ENCODE measurements around the gene MTX1. TPM values are rescaled to one million over a fixed set of nuclear protein-coding genes. Genes with fewer than 3 reads are reported as not detected.
A peak's percentile ranks its signal among the peaks of the same experiment; 100 is the strongest.
"Not testable (repeated sequence)": the region's sequence is repeated elsewhere in the genome, so short reads cannot be mapped to it uniquely, and the experiment has no call there.

The MTX1 gene
- total RNA-seq, 4 donors from 2014 or later, result 37.9 to 75.5 (median 52.1) TPM

DNA sequence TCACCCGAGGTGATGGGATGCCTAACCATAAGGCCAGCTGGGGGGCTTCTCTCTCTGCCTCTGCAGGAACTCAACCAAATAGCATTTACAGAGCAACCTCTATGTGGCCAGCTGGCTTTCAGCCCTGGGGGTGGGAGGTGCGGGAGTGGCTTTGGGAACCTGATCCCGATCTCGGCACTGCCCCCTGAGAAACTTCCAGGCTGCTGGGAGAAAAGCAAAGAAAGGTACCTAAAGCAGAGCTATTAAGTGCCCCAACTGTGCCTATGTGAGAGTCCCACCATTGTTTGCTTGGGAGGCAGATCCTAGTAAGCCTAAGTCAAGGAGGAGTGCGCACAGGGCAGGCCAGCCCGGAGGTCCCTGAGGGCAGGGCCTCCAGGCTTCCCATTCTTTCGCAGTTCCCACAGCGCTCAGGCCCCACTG, 42.4 kb upstream of the MTX1 start:
- intact Hi-C loops (cut with DNase I), result loop anchor here (2.0 to 5.0 kb wide), 2 partner anchors 34 to 75 kb away; no protein-coding TSS in a partner anchor
- Histone ChIP-seq H3K36me3 (peaks cover 8 to 10% of the 10 kb centered on the region in 2 donors), H3K27me3 (no peaks in the 10 kb centered on the region), H3K9me3 (no peaks in the 10 kb centered on the region), H3K27ac (peak overlapping the region in 2 of 3 donors; percentile 32 to 38), H3K4me1 (peaks cover 0 to 12% of the 10 kb centered on the region in 2 donors), H3K4me3 (replicated peaks in 1 of 3) (no peak overlapping the region)
- TF ChIP-seq, protein P1, sequence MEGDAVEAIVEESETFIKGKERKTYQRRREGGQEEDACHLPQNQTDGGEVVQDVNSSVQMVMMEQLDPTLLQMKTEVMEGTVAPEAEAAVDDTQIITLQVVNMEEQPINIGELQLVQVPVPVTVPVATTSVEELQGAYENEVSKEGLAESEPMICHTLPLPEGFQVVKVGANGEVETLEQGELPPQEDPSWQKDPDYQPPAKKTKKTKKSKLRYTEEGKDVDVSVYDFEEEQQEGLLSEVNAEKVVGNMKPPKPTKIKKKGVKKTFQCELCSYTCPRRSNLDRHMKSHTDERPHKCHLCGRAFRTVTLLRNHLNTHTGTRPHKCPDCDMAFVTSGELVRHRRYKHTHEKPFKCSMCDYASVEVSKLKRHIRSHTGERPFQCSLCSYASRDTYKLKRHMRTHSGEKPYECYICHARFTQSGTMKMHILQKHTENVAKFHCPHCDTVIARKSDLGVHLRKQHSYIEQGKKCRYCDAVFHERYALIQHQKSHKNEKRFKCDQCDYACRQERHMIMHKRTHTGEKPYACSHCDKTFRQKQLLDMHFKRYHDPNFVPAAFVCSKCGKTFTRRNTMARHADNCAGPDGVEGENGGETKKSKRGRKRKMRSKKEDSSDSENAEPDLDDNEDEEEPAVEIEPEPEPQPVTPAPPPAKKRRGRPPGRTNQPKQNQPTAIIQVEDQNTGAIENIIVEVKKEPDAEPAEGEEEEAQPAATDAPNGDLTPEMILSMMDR (IDR thresholded peaks at IDR 0.05), result no peak
- no peak for DNase-seq
- WGBS, 2 donors, result 43 to 50% methylated on average over 5 to 8 of the region's 8 CpGs

DNA sequence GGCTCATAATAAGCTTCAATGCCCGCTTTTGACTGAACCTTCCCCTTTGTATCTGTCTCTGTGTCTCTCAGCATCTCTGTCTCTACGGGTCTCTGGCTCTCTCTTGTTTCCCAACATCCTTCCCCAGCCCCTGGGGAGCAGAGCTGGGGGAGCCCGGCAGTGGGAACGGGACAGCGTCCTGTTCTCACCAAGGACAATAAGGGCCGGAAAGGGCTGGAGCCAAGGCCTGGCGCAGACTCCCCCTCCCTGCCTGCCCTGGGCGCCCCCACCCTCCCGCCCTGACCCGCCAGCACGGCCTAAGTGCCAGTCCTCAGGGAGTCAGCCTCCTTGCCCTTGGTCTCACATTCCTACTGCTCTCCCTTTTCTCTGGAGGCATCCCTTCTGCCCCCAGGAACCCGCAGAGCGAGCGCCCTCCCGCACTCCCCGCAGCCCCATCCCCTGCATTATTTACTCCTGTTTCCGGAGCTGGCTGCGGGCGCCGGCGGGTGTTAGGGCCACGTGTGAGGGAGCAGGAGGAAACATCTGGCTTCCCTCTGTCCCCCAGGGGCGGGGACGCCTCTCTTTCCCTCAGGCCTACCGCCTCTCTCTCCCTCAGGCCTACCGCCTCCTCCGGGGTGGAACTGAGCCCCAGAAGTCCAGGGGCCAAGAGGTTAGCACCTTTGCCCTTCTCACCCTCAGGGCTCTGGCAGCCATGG, 41.9 kb upstream of the MTX1 start:
- no peaks in the 10 kb centered on the region for H3K27me3 ChIP-seq
- H3K4me3 ChIP-seq (replicated peaks in 1 of 3), result no peak overlapping the region
- WGBS, 2 donors, result 22 to 23% methylated on average over 25 to 26 of the region's 27 CpGs
- intact Hi-C loops (cut with DNase I), result loop anchor here (2.0 to 5.0 kb wide), 2 partner anchors 34 to 76 kb away; no protein-coding TSS in a partner anchor
- H3K9me3 ChIP-seq, result no peaks in the 10 kb centered on the region
- peaks cover 0 to 12% of the 10 kb centered on the region in 2 donors for H3K4me1 ChIP-seq
- peaks cover 8 to 10% of the 10 kb centered on the region in 2 donors for H3K36me3 ChIP-seq
- no peak for TF ChIP-seq POLR2A (IDR thresholded peaks at IDR 0.05)
- TF ChIP-seq, protein P1 (IDR thresholded peaks at IDR 0.05), result no peak
- peak overlapping the region in 2 of 3 donors; percentile 32 to 38 for H3K27ac ChIP-seq
- DNase-seq, result peak; percentile 24 to 32

DNA sequence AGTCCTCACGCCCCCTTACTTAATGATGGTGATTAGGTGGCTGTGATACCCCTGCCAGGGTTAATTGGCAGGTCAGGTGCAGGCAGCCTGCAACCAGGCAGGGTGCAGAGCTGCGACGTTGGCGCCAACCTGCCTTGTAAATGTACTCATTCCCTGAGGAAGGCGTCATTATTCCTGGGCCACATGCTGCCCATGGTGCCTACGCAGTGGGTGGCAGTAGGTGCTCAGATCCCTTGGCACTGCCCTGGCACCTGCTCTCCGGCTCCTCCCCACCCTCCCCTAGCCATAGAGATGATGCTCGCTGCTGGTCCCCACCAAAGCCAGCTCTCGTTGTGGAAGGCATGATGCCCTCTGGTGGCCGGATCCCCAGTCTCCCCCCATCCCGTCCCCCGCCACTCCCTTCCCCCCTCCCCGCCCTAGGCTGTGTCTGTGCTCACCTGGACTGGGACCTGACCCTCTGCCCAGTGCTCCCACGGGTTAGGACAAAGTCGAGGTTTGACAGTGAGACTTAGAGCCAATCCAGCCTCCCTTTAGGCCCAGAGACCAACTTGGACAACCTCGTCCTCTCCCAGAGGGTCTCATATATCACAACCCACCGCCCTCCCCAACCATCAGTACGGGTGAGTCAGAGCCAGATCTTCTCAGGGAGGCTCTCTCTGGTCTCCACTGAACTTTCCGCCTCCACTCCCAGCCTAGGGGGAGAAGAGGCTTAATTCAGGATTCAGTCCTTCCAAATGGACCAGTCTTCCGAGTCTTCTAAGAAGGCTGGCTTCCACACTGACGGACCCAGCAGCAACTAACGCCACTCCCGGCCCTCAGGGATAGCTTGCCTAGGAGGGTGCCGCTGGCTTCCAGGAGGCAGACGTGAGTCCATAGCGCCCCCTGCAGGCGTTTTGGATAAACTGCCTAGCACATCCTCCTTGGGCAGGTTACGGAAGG, 41.1 kb upstream of the MTX1 start:
- peak; percentile 83 for DNase-seq
- Histone ChIP-seq H3K27ac (peak overlapping the region in 2 of 3 donors; percentile 6 to 32), H3K36me3 (peaks cover 8 to 10% of the 10 kb centered on the region in 2 donors), H3K27me3 (no peaks in the 10 kb centered on the region), H3K4me3 (replicated peaks in 1 of 3) (no peak overlapping the region), H3K9me3 (no peaks in the 10 kb centered on the region), H3K4me1 (peaks cover 4 to 17% of the 10 kb centered on the region in 2 donors)
- no peak for TF ChIP-seq POLR2A (IDR thresholded peaks at IDR 0.05)
- TF ChIP-seq, protein P1 (IDR thresholded peaks at IDR 0.05), result peak; percentile 72 to 93 (median 87)
- 7 to 10% methylated on average over 13 to 23 of the region's 28 CpGs for WGBS, 2 donors
- intact Hi-C loops (cut with DNase I), result loop anchor here (2.0 to 5.0 kb wide), 2 partner anchors 35 to 77 kb away; no protein-coding TSS in a partner anchor

DNA sequence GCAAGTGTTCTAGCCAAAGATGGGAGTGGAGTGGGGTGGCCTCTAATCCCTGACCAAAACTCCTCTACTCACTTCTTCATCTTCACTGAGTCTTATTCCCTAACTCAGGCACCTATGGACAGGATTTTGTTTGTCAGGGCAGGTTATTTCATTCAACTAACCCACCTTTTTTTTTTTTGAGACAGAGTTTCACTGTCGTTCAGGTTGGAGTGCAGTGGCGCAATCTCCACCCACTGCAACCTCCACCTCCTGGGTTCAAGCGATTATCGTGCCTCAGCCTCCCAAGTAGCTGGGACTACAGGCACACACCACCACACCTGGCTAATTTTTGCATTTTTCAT, 40.4 kb upstream of the MTX1 start:
- 43 to 55% methylated on average over 4 of the region's 4 CpGs for WGBS, 2 donors
- Histone ChIP-seq H3K4me1 (peaks cover 7 to 17% of the 10 kb centered on the region in 2 donors), H3K36me3 (peaks cover 8 to 10% of the 10 kb centered on the region in 2 donors)
- H3K4me3 ChIP-seq (replicated peaks in 1 of 3); H3K27ac ChIP-seq; H3K27me3 ChIP-seq; H3K9me3 ChIP-seq; DNase-seq: not testable (repeated sequence)
- intact Hi-C loops (cut with DNase I), result loop anchor here (5.0 kb wide), 1 partner anchor 36 kb away; no protein-coding TSS in a partner anchor

DNA sequence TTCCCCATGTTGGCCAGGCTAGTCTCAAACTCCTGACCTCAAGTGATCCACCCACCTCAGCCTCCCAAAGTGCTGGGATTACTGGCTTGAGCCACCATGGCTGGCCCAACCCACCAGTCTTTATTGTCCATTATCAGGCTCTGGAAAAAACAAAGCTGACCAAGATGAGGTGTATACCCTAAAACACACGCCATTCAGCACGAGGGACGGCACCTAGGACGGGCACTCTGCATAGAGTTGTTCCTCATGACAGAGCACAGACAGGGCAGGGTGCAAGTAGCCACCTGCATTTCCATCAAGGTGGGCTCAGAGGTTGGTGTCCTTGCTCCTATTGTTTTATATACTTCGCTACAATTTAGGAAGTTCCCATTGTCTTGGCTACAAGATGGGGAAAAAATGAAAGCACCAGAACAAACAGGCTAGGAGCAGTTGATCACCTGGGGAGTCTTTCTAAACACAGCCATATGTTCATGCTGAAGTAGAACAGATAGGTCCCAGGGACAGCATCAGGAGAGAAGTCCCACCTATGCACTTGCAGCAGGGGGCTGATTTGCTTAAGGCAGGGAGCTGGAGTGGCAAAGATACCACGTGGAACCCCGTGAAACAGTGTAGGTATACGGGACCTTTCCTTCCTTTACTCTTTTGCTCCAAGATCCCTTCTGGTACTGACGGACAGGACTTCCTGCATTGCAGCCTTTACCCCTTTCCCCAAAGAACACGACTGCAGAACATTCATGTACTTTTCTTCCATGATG, 39.9 kb upstream of the MTX1 start:
- Histone ChIP-seq H3K9me3 (no peaks in the 10 kb centered on the region), H3K36me3 (peaks cover 8 to 10% of the 10 kb centered on the region in 2 donors), H3K27ac (no peak overlapping the region), H3K4me1 (peaks cover 11 to 21% of the 10 kb centered on the region in 2 donors), H3K4me3 (replicated peaks in 1 of 3) (no peak overlapping the region), H3K27me3 (no peaks in the 10 kb centered on the region)
- no peak for DNase-seq
- WGBS, 2 donors, result 84 to 88% methylated on average over 10 of the region's 10 CpGs
- TF ChIP-seq, protein P1 (IDR thresholded peaks at IDR 0.05), result no peak
- no peak for TF ChIP-seq POLR2A (IDR thresholded peaks at IDR 0.05)
- intact Hi-C loops (cut with DNase I), result loop anchor here (5.0 kb wide), 1 partner anchor 36 kb away; no protein-coding TSS in a partner anchor
